OCI-LY3 (cell line): ENCODE measurements around the gene PIK3CB.

Experiments used
- H2AFZ ChIP-seq: fragments of 200-600, 300-600 bp; shearing (Covaris generic); 2 replicates; pipeline ENCODE4 v1.6.0; 2014; ENCODE audit warnings: antibody characterized with exemption, low read depth, low read length
- H3K27ac ChIP-seq: fragments of 200-600, 300-600 bp; sonication (generic); 2 replicates; pipeline ENCODE4 v1.5.1; 2014; ENCODE audit warnings: mild to moderate bottlenecking, low read length, moderate library complexity, mixed read lengths
- H3K27me3 ChIP-seq: fragments of 200-600, 300-600 bp; sonication (generic); 2 replicates; pipeline ENCODE4 v1.6.1; 2014; ENCODE audit warnings: low read depth, low read length, mixed read lengths
- H3K36me3 ChIP-seq: fragments of 200-600, 300-600 bp; sonication (generic); replicated peaks from 2 replicates; pipeline ENCODE3; 2014; ENCODE audit warnings: low read depth, low read length, mixed read lengths
- H3K4me1 ChIP-seq: fragments of 300-600, 200-600 bp; sonication (generic); 2 replicates; pipeline ENCODE4 v1.6.1; 2014; ENCODE audit warnings: low read length, mixed read lengths
- H3K4me2 ChIP-seq: fragments of 200-600, 300-600 bp; sonication (generic); 2 replicates; pipeline ENCODE4 v1.6.1; 2014; ENCODE audit warnings: low read length, mixed read lengths
- H3K4me3 ChIP-seq: fragments of 300-600, 200-600 bp; sonication (generic); 2 replicates; pipeline ENCODE4 v1.5.1; 2014; ENCODE audit warnings: antibody characterized with exemption, mild to moderate bottlenecking, low read length, moderate library complexity
- H3K79me2 ChIP-seq: fragments of 300-600, 200-600 bp; shearing (Covaris generic); 2 replicates; pipeline ENCODE4 v1.6.1; 2014; ENCODE audit warnings: mild to moderate bottlenecking, low read length, mixed read lengths
- H3K9ac ChIP-seq: fragments of 300-600, 200-600 bp; shearing (Covaris generic); 2 replicates; pipeline ENCODE4 v1.6.0; 2014; ENCODE audit warnings: mild to moderate bottlenecking, low read length, moderate library complexity
- H3K9me3 ChIP-seq: fragments of 200-600, 300-600 bp; shearing (Covaris generic); 2 replicates; pipeline ENCODE4 v1.6.1; 2014; ENCODE audit warnings: low read length, mixed read lengths; ENCODE audit not compliant: insufficient read depth
- H4K20me1 ChIP-seq: fragments of 200-600, 300-600 bp; sonication (generic); 2 replicates; pipeline ENCODE4 v1.6.1; 2016; ENCODE audit warnings: low read length, mixed read lengths; ENCODE audit not compliant: insufficient read depth
- EZH2phosphoT487 ChIP-seq: fragments of 200-600 bp; shearing (Covaris generic); IDR thresholded peaks from 2 replicates; pipeline ENCODE4 v1.6.1; 2018; ENCODE audit warnings: antibody characterized with exemption, mixed run types, low read depth
- TF ChIP-seq, protein P1 (sequence below): fragments of 200-600, 300-600 bp; sonication (generic); IDR thresholded peaks from 2 replicates; pipeline ENCODE4 v1.5.1; 2014; ENCODE audit warnings: antibody characterized with exemption, low read length, low read depth

PIK3CB gene

GRCh38 chr3:138646008-138646407 is 188.7 kb downstream of the PIK3CB start:
- no peak overlapping the region for H3K27ac ChIP-seq
- TF ChIP-seq, protein P1, sequence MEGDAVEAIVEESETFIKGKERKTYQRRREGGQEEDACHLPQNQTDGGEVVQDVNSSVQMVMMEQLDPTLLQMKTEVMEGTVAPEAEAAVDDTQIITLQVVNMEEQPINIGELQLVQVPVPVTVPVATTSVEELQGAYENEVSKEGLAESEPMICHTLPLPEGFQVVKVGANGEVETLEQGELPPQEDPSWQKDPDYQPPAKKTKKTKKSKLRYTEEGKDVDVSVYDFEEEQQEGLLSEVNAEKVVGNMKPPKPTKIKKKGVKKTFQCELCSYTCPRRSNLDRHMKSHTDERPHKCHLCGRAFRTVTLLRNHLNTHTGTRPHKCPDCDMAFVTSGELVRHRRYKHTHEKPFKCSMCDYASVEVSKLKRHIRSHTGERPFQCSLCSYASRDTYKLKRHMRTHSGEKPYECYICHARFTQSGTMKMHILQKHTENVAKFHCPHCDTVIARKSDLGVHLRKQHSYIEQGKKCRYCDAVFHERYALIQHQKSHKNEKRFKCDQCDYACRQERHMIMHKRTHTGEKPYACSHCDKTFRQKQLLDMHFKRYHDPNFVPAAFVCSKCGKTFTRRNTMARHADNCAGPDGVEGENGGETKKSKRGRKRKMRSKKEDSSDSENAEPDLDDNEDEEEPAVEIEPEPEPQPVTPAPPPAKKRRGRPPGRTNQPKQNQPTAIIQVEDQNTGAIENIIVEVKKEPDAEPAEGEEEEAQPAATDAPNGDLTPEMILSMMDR, result no peak
- TF ChIP-seq EZH2phosphoT487, result no peak
- no peaks in the 10 kb centered on the region for H3K79me2 ChIP-seq
- H3K27me3 ChIP-seq, result no peaks in the 10 kb centered on the region
- no peak overlapping the region for H3K9ac ChIP-seq
- no peaks in the 10 kb centered on the region for H3K4me1 ChIP-seq
- H3K4me2 ChIP-seq, result no peak overlapping the region
- H3K36me3 ChIP-seq, result peaks cover 21% of the 10 kb centered on the region
- no peaks in the 10 kb centered on the region for H4K20me1 ChIP-seq
- H2AFZ ChIP-seq, result no peak overlapping the region
- H3K4me3 ChIP-seq, result no peak overlapping the region
- H3K9me3 ChIP-seq, result 0 out of 2 replicates have a peak, but pooled peaks cover 4% of the 10 kb centered on the region

DNA sequence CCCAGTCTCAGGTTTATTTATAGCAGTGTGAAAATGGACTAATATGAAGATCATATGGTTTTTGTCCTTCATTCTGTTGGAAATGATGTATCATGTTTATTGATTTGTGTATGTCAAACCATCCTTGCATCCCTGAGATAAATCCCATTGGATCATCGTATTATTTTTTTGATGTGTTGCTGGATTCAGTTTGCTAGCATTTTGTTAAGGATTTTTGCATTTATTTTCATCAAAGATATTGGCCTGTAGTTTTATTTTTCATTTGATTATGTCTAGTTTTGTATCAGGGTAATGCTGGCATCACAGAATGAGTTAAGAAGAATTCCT is 191.8 kb downstream of the PIK3CB start:
- Histone ChIP-seq H3K36me3 (peaks cover 2% of the 10 kb centered on the region), H3K9me3 (0 out of 2 replicates have a peak, but pooled peaks cover 4% of the 10 kb centered on the region), H3K4me1 (peaks cover 9% of the 10 kb centered on the region), H2AFZ (no peak overlapping the region), H3K27me3 (no peaks in the 10 kb centered on the region), H3K79me2 (no peaks in the 10 kb centered on the region), H4K20me1 (no peaks in the 10 kb centered on the region), H3K4me2 (no peak overlapping the region), H3K27ac (no peak overlapping the region), H3K4me3 (no peak overlapping the region), H3K9ac (no peak overlapping the region)
- no peak for TF ChIP-seq EZH2phosphoT487
- TF ChIP-seq, protein P1, result no peak

GRCh38 chr3:138642226-138642926 is 192.4 kb downstream of the PIK3CB start:
- no peak overlapping the region for H3K4me3 ChIP-seq
- 0 out of 2 replicates have a peak, but pooled peaks cover 4% of the 10 kb centered on the region for H3K9me3 ChIP-seq
- no peaks in the 10 kb centered on the region for H3K27me3 ChIP-seq
- no peaks in the 10 kb centered on the region for H3K79me2 ChIP-seq
- no peak overlapping the region for H2AFZ ChIP-seq
- H4K20me1 ChIP-seq, result no peaks in the 10 kb centered on the region
- peaks cover 2% of the 10 kb centered on the region for H3K36me3 ChIP-seq
- no peak overlapping the region for H3K27ac ChIP-seq
- no peak for TF ChIP-seq EZH2phosphoT487
- TF ChIP-seq, protein P1, result no peak
- H3K4me2 ChIP-seq, result no peak overlapping the region
- no peak overlapping the region for H3K9ac ChIP-seq
- H3K4me1 ChIP-seq, result peaks cover 12% of the 10 kb centered on the region

- Histone ChIP-seq H2AFZ (no peak overlapping the region), H3K27me3 (no peaks in the 10 kb centered on the region), H3K4me3 (no peak overlapping the region), H3K79me2 (no peaks in the 10 kb centered on the region), H3K4me2 (no peak overlapping the region), H3K27ac (no peak overlapping the region), H3K9me3 (0 out of 2 replicates have a peak, but pooled peaks cover under 1% of the 10 kb centered on the region), H4K20me1 (no peaks in the 10 kb centered on the region), H3K4me1 (peaks cover 12% of the 10 kb centered on the region), H3K9ac (no peak overlapping the region), H3K36me3 (peaks cover 2% of the 10 kb centered on the region)
- TF ChIP-seq, protein P1, result no peak
- no peak for TF ChIP-seq EZH2phosphoT487
These were observed 194.2 kb downstream of the PIK3CB start for GRCh38 chr3:138640537-138640936.
